HepG2 (cell line): ENCODE data around the gene ACTRT2. TPM values are rescaled to one million over a fixed set of nuclear protein-coding genes. Genes with fewer than 3 reads are reported as not detected.

Experiments
- ATAC-seq: fragments of 200-7000 bp; cut with Tn5 transposase; 3 replicates; pipeline ENCODE4 v1.9.1; 2020; ENCODE audit warnings: mild to moderate bottlenecking, moderate library complexity
- BruUV-seq: library from RNA; stranded (reverse); fragments of 400-500 nt; replicated peaks from 2 replicates; lab custom pipeline; 2021; lab: Mats Ljungman, UMichigan
- CTCF ChIA-PET: fragments of 300-600 bp; formaldehyde crosslinking; extraction: SDS; loops from one replicate; lab custom pipeline; 2021; ENCODE audit warnings: low total read pairs, inconsistent platforms, low intra/inter-chr PET ratio; lab: Yijun Ruan, JAX
- POLR2A ChIA-PET: fragments of 350-600 bp; sonication (Branson Sonifier 250); formaldehyde crosslinking; loops from one replicate; lab custom pipeline; 2020; ENCODE audit warnings: antibody characterized with exemption, inconsistent platforms; lab: Yijun Ruan, JAX
- DNase-seq: peaks from one replicate; pipeline ENCODE4 v3.0.0-alpha.2; 2015; ENCODE audit warnings: low spot score
- FAIRE-seq: peaks from 3 replicates; lab custom pipeline; 2011; peaks lifted over from hg19 to GRCh38; lab: Jason Lieb, UNC
- H2AFZ ChIP-seq: one replicate; pipeline ENCODE4 v1.6.1; 2011; ENCODE audit warnings: low read length, inconsistent platforms
- H3K27ac ChIP-seq: fragments of 300-600 bp; 3 replicates; pipeline ENCODE4 v1.8.0; 2011; ENCODE audit warnings: mixed run types, mild to moderate bottlenecking, mixed read lengths, low read length, inconsistent platforms; ENCODE audit not compliant: insufficient read depth; ENCODE audit errors: extremely low read length
- H3K27me3 ChIP-seq, 2 experiments: fragments of 200-600 bp in 1 of 2; 2 replicates in 1 of 2; 3 replicates in 1 of 2; pipeline versions ENCODE4 v1.6.0 to v1.8.0; 2011; ENCODE audit warnings: low read length in 2 of 2, mild to moderate bottlenecking in 2 of 2, moderate library complexity in 2 of 2, inconsistent platforms in 1 of 2; ENCODE audit not compliant: insufficient read depth in 2 of 2, control insufficient read depth in 1 of 2
- H3K36me3 ChIP-seq, 2 experiments: fragments of 200-600 bp in 1 of 2; replicated peaks in 1 of 2; 2 replicates in 1 of 2; 3 replicates in 1 of 2; pipeline versions ENCODE4 v1.5.1 to v1.8.0; 2011; ENCODE audit warnings: low read length in 2 of 2, inconsistent platforms in 1 of 2; ENCODE audit not compliant: insufficient read depth in 2 of 2, control insufficient read depth in 1 of 2
- H3K4me1 ChIP-seq: 2 replicates; pipeline ENCODE4 v1.5.1; 2012; ENCODE audit warnings: low read length, inconsistent platforms; ENCODE audit not compliant: insufficient read depth
- H3K4me2 ChIP-seq: 2 replicates; pipeline ENCODE4 v1.6.0; 2011; ENCODE audit warnings: low read depth, low read length, inconsistent platforms
- H3K4me3 ChIP-seq, 3 experiments: fragments of 200-600 bp in 1 of 3; sonication (generic), shearing (Covaris generic) in 1 of 3; replicated peaks in 1 of 3; 2 replicates each; pipeline ENCODE4 v1.5.1; 2011 to 2016; ENCODE audit warnings: low read length in 3 of 3, inconsistent platforms in 2 of 3, low read depth in 2 of 3, mild to moderate bottlenecking in 2 of 3, control low read depth in 1 of 3, mixed read lengths in 1 of 3; ENCODE audit not compliant: insufficient read depth in 1 of 3
- H3K79me2 ChIP-seq: one replicate; pipeline ENCODE4 v1.6.1; 2011; ENCODE audit warnings: low read length, inconsistent platforms; ENCODE audit not compliant: insufficient read depth
- H3K9ac ChIP-seq: 2 replicates; pipeline ENCODE4 v1.6.0; 2011; ENCODE audit warnings: mild to moderate bottlenecking, low read depth, low read length, inconsistent platforms; ENCODE audit not compliant: insufficient read depth
- H3K9me3 ChIP-seq: 2 replicates; pipeline ENCODE4 v1.5.1; 2012; ENCODE audit warnings: mild to moderate bottlenecking, low read length
- H4K20me1 ChIP-seq: 2 replicates; pipeline ENCODE4 v1.6.0; 2011; ENCODE audit warnings: inconsistent platforms, mild to moderate bottlenecking, low read length, moderate library complexity; ENCODE audit not compliant: insufficient read depth
- ATF7-NPFF ChIP-seq: sonication (generic); formaldehyde crosslinking; IDR thresholded peaks from 2 replicates; pipeline ENCODE4 v1.8.1; 2023; ENCODE audit warnings: mild to moderate bottlenecking, low read depth, missing genetic modification reagents, moderate library complexity
- ELF4 ChIP-seq: sonication (generic); formaldehyde crosslinking; IDR thresholded peaks from 2 replicates; pipeline ENCODE4 v1.5.0; 2020; ENCODE audit warnings: missing genetic modification reagents, mild to moderate bottlenecking, moderate library complexity, borderline replicate concordance
- HMGXB4 ChIP-seq, 2 experiments: sonication (generic) in 1 of 2; formaldehyde crosslinking in 1 of 2; IDR thresholded peaks; 2 replicates each; pipeline versions ENCODE4 v1.4.0 to v1.6.1; 2018 to 2020; ENCODE audit warnings: missing genetic modification reagents in 2 of 2, borderline replicate concordance in 1 of 2, low read depth in 1 of 2, mild to moderate bottlenecking in 1 of 2, missing biosample characterization in 1 of 2
- MYPOP ChIP-seq: sonication (generic); formaldehyde crosslinking; IDR thresholded peaks from 2 replicates; pipeline ENCODE4 v1.8.1; 2023; ENCODE audit warnings: mild to moderate bottlenecking, moderate library complexity, missing genetic modification reagents
- SMAD3 ChIP-seq: sonication (generic); formaldehyde crosslinking; IDR thresholded peaks from 2 replicates; pipeline ENCODE4 v1.4.0; 2020; ENCODE audit warnings: missing genetic modification reagents
- SMARCE1 ChIP-seq: fragments of 450-650 bp; IDR thresholded peaks from 2 replicates; pipeline ENCODE4 v1.6.1; 2017; ENCODE audit warnings: borderline replicate concordance
- SP5 ChIP-seq: IDR thresholded peaks from 2 replicates; pipeline ENCODE4 v1.6.1; 2016; ENCODE audit warnings: low read depth, borderline replicate concordance
- UBTF ChIP-seq: sonication (generic); formaldehyde crosslinking; IDR thresholded peaks from 2 replicates; pipeline ENCODE4 v1.4.0; 2020; ENCODE audit warnings: mild to moderate bottlenecking, missing genetic modification reagents
- ZMYM2 ChIP-seq: sonication (generic); formaldehyde crosslinking; IDR thresholded peaks from 2 replicates; pipeline ENCODE4 v1.8.0; 2022; ENCODE audit warnings: mild to moderate bottlenecking, missing genetic modification reagents
- ZNF136 ChIP-seq: sonication (generic); formaldehyde crosslinking; IDR thresholded peaks from 2 replicates; pipeline ENCODE4 v1.8.1; 2022; ENCODE audit warnings: low read depth, mild to moderate bottlenecking, moderate library complexity, missing genetic modification reagents
- ZNF282 ChIP-seq: fragments of 450-650 bp; IDR thresholded peaks from 2 replicates; pipeline ENCODE4 v1.6.1; 2018; ENCODE audit not compliant: partially characterized antibody
- ZNF296 ChIP-seq: sonication (generic); formaldehyde crosslinking; conservative IDR thresholded peaks from 2 replicates; pipeline ENCODE4 v1.5.0; 2020; ENCODE audit warnings: mild to moderate bottlenecking, missing genetic modification reagents
- ZNF644 ChIP-seq: IDR thresholded peaks from 2 replicates; pipeline ENCODE4 v1.6.1; 2016; ENCODE audit warnings: low read depth
- ZNF816 ChIP-seq: sonication (generic); formaldehyde crosslinking; IDR thresholded peaks from 2 replicates; pipeline ENCODE4 v1.8.0; 2022; ENCODE audit warnings: missing genetic modification reagents, mild to moderate bottlenecking, borderline replicate concordance
- WGBS: methylation state at CpG from one replicate; pipeline ENCODE4 v1.1.6; 2017; ENCODE audit warnings: low lambda C conversion rate; 5-methylcytosine and 5-hydroxymethylcytosine counted together
- in situ Hi-C: cut with HindIII; loops from 2 replicates; pipeline ENCODE4 v1.10.0; 2017; ENCODE audit warnings: low pct_unique_long_range_greater_than_20kb; ENCODE audit not compliant: extremely low pct_ligation_motif_present
- intact Hi-C: fragments of 100-400 bp; cut with micrococcal nuclease; formaldehyde crosslinking; loops from one replicate; pipeline ENCODE4 v1.10.0; 2022; ENCODE audit not compliant: unreplicated experiment
- polyA plus RNA-seq, 8 experiments: library from polyadenylated mRNA; depleted of rRNA in 3 of 8; stranded (reverse) in 7 of 8; unstranded in 1 of 8; fragments of >200 nt; fragmentation: Illumina TruSeq in 4 of 8; extraction: Trizol in 4 of 8; gene quantifications; 2 replicates each; pipeline versions ENCODE4 v1.2.1 to v1.2.3, GENCODE V29; 2011 to 2016; ENCODE audit warnings: low read depth in 4 of 8, missing spikeins in 1 of 8, mixed read lengths in 1 of 8; ENCODE audit not compliant: insufficient read depth in 1 of 8
- total RNA-seq, 5 experiments: library from RNA; depleted of rRNA; stranded (reverse); fragments of >200 nt; fragmentation: Illumina TruSeq; extraction: Trizol; gene quantifications; 2 replicates each; pipeline ENCODE4 v1.2.3, GENCODE V29; 2016; ENCODE audit warnings: low read depth in 1 of 5

The ACTRT2 gene
- total and polyA plus RNA-seq, 2 of the 13 experiments (the other 11 are each of a cell fraction or from before 2014, with no cell fraction given): not detected

- DNase-seq (no peak), FAIRE-seq (no peak), ATAC-seq (peak; percentile 11)
- in situ Hi-C loops: loop anchor here (25.0 kb wide), 1 partner anchor 216 kb away; no protein-coding TSS in a partner anchor
- Histone ChIP-seq H3K36me3 (no peaks in the 10 kb centered on the region), H3K9ac (peak overlapping the region; percentile 64), H3K4me1 (peaks cover 32% of the 10 kb centered on the region), H2AFZ (no peak overlapping the region), H3K79me2 (peaks cover 2% of the 10 kb centered on the region), H4K20me1 (no peaks in the 10 kb centered on the region), H3K4me3 (peak overlapping the region; percentile 45 to 77 (median 55)), H3K9me3 (no peaks in the 10 kb centered on the region), H3K4me2 (peak overlapping the region; percentile 76), H3K27me3 (peaks cover 4 to 18% of the 10 kb centered on the region in 2 experiments), H3K27ac (peak overlapping the region; percentile 46)
- ChIA-PET CTCF (no interaction called here), POLR2A (interaction anchor here (1.6 kb wide), 1 partner anchor 250 kb away, joined by 7 read pairs; no protein-coding TSS in a partner anchor)
- 3% methylated on average over 12 of the region's 97 CpGs for WGBS
- BruUV-seq: no TSS peak
- intact Hi-C loops: no loop called here
- TF ChIP-seq ZNF816 (CRISPR knock-in tag) (0 out of 2 replicates have a peak, but pooled peaks have one; percentile 46), SP5 (CRISPR knock-in tag) (no peak), UBTF (peak; percentile 91), MYPOP (no peak), ATF7-NPFF (CRISPR knock-in tag) (peak; percentile 68), SMARCE1 (no peak), ZMYM2 (no peak), SMAD3 (CRISPR knock-in tag) (no peak), ZNF136 (no peak), ZNF644 (CRISPR knock-in tag) (no peak), ZNF282 (no peak), ELF4 (CRISPR knock-in tag) (no peak), HMGXB4 (CRISPR knock-in tag; IDR thresholded peaks at IDR 0.05; ENCODE audit: borderline replicate concordance in 1 of 2, low read depth in 1 of 2) (peak in 1 of 2 experiments; percentile 61; a peak in 2 of 4 replicates), ZNF296 (no peak)
These were observed 49.6 kb downstream of the ACTRT2 start for GRCh38 chr1:3070644-3071564.
